ENCODE data around the gene SLC13A3. TPM values are rescaled to one million over a fixed set of nuclear protein-coding genes. Genes with fewer than 3 reads are reported as not detected.
"Not testable (repeated sequence)": the region's sequence is repeated elsewhere in the genome, so short reads cannot be mapped to it uniquely, and the experiment has no call there.

SLC13A3 gene
- total RNA-seq, 1 donor = 4.3 TPM

DNA sequence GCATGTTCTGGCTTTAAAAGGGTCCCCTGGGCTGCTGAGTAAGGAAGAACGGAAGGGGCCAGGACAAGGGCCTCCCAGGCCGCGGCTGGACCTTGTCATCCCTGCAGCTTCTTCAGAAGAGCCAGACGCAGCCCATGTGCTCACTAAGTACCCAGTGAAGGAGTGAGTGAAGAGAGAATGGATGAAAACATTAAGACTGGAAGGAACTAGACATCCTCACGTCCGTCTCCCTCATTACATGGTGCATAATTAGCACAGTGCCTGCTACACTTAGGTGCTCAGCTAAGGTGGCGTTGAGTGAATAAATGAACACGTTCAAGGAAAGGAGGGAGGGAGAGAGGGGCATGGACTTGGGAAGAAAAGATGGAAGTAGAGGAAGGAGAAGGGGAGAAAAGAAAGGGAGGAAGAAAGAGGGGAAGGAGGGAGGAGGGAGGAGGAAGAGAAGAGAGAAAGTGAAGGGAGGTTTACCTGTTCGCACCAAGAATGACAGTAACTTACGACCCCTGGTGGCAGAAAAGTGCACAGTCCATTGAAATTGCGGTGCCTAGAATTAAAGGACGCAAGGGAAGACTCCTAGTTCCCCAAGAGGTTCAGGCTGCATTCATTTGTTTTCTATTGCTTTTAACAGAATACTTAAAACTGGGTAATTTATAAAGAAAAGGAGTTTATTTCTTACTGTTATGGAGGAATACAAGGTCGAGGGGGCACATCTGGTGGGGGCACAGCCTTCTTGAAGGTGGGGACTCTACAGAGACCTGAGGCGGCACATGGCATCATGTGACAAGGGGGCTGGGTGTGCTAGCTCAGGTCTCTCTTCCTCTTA lies 30.0 kb upstream of the SLC13A3 start:
- peak; percentile 52 for DNase-seq (ENCODE audit: low read depth)
- TF ChIP-seq CTCF (IDR thresholded peaks at IDR 0.05; ENCODE audit: insufficient read depth, low read depth, low read length) = peak; percentile 81

GRCh38 chr20:46680684-46681031 lies 29.4 kb upstream of the SLC13A3 start:
- H3K4me3 ChIP-seq (ENCODE audit: low read depth, low read length) = no peak overlapping the region
- no peak for DNase-seq (ENCODE audit: low read depth)
- no peak for TF ChIP-seq CTCF (IDR thresholded peaks at IDR 0.05; ENCODE audit: insufficient read depth, low read depth, low read length)

More for the DNA sequence above, 30.0 kb upstream of the SLC13A3 start:
- H3K4me3 ChIP-seq (ENCODE audit: low read depth, low read length) = no peak overlapping the region

DNA sequence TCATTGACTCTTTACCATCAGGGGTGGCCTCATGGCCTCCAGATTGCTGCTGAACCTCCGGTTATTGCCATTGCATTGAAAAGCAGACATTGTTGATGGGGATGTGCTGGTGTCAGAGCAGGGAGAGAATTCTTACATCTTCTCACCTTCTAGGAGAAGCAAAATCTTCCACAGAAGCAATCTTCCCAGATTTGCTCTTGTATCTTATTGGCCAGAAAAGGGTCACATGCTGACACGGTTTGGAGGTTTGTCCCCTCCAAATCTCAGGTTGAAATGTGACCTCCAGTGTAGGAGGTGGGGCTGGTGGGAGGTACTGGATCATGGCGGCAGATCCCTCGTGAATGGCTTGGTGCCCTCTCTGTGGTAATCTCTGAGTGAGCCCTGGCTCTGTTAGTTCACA lies 27.3 kb upstream of the SLC13A3 start:
- TF ChIP-seq CTCF (IDR thresholded peaks at IDR 0.05; ENCODE audit: insufficient read depth, low read depth, low read length) = no peak
- no peak for DNase-seq (ENCODE audit: low read depth)
- H3K4me3 ChIP-seq (ENCODE audit: low read depth, low read length) = no peak overlapping the region

DNA sequence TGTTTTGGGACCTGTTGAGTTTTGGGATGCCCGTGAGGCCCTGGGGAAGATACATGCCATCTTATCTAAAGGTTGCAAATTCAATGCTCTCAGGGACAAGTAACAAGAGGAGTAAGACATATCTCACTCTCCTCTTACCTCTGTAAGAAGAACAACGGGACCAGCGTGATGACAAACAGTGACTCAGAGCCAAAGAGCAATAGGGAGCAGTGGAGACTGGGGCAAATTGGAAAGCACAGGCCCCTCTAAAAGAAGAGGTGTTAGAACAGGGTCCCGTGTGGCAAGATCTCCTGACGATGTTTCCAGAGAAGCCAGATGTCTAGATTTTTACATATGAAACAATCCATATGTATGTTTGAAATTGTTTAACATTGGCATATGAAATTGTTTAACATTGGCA lies 26.3 kb upstream of the SLC13A3 start:
- TF ChIP-seq CTCF (IDR thresholded peaks at IDR 0.05; ENCODE audit: insufficient read depth, low read depth, low read length) = no peak
- no peak for DNase-seq (ENCODE audit: low read depth)
- H3K4me3 ChIP-seq (ENCODE audit: low read depth, low read length) = no peak overlapping the region

- H3K4me3 ChIP-seq (ENCODE audit: low read depth, low read length); DNase-seq (ENCODE audit: low read depth): not testable (repeated sequence)
Observed at GRCh38 chr20:46676649-46677316, 25.5 kb upstream of the SLC13A3 start.

- no peak overlapping the region for H3K4me3 ChIP-seq (ENCODE audit: low read depth, low read length)
- TF ChIP-seq CTCF (IDR thresholded peaks at IDR 0.05; ENCODE audit: insufficient read depth, low read depth, low read length) = no peak
- no peak for DNase-seq (ENCODE audit: low read depth)
Observed at GRCh38 chr20:46674253-46675083, 23.2 kb upstream of the SLC13A3 start.
